ENCODE data around the gene ARID5B. TPM values are rescaled to one million over a fixed set of nuclear protein-coding genes. Genes with fewer than 3 reads are reported as not detected.

The ARID5B gene
- polyA plus RNA-seq, 1 of the 3 experiments (the other 2 are of a cell fraction) = 10.9 TPM

DNA sequence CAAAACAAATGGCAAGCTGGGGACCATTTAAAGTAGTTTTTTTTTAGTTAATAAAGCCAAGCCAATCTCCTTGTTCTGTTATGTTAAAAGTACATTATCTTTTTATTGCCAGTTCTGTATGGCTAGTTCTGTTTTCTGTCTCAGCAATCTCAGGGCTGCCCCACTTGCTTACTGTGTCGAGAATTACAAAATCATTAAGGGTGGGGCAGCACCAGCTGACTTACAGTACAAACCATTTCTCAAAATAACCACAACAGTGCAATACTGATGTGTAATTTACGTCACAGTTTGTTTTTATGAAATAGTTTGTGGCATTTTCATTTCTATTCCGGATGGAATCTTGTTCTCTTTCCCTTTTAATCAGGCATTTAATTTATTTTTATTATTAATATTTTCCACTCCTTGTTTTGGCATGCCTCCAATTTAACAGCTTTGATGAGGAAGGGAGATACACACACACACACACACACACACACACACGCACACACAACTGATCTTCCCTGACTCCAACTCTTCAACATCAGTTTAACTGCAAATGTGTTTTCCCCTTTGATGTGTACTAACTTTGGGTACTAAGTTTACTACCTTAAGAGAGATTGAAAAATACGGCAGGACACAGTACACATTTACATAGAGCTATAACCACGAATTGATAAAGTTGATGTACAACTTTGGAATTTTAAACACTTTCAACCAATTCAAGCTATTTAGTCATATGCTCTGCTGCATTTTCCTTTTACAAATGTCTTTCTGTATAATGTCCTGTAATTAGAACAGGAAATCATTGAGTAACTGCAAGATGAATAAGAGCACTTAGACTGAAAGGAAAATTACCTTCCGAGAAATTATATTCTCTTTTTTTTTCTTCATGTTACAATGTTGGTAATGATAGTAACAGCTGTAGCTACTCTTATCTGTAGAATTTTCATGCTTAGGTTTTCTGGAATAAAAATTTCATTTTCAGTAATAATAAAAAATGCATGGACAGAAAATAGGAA lies 91.5 kb downstream of the ARID5B start:
- H4K20me1 ChIP-seq (ENCODE audit: insufficient read depth) = no peaks in the 10 kb centered on the region
- ChIA-PET CTCF (interaction anchor here (0.6 to 2.2 kb wide), 3 partner anchors 9 to 65 kb away, joined by 3 to 9 read pairs (median 6); no protein-coding TSS in a partner anchor), POLR2A (no interaction called here)
- peak overlapping the region; percentile 72 to 91 for H3K27ac ChIP-seq (ENCODE audit: low read depth in 2 of 2, low read length in 1 of 2)
- peak; percentile 23 for DNase-seq
- 4% methylated on average over 7 of the region's 7 CpGs for WGBS (ENCODE audit: low lambda C conversion rate)
- peak overlapping the region; percentile 59 for H3K4me2 ChIP-seq
- H2AFZ ChIP-seq (ENCODE audit: low read depth) = 0 out of 2 replicates have a peak overlapping the region, but pooled peaks have one; percentile 5
- peak overlapping the region; percentile 19 to 50; a peak in 3 of 4 replicates for H3K4me3 ChIP-seq (ENCODE audit: low read depth in 2 of 2, low read length in 1 of 2)
- H3K27me3 ChIP-seq (ENCODE audit: insufficient read depth) = no peaks in the 10 kb centered on the region
- peaks cover 0 to 6% of the 10 kb centered on the region in 2 experiments for H3K36me3 ChIP-seq (replicated peaks in 1 of 2; ENCODE audit: control insufficient read depth in 1 of 2, insufficient read depth in 2 of 2, low read length in 1 of 2)
- peak overlapping the region; percentile 65 for H3K9ac ChIP-seq
- H3F3A ChIP-seq (replicated peaks; ENCODE audit: insufficient read depth) = peaks cover 28% of the 10 kb centered on the region
- no peaks in the 10 kb centered on the region for H3K9me2 ChIP-seq
- H3K79me2 ChIP-seq (ENCODE audit: insufficient read depth) = peaks cover 53% of the 10 kb centered on the region
- H3K9me3 ChIP-seq = no peaks in the 10 kb centered on the region
- H3K4me1 ChIP-seq (ENCODE audit: control insufficient read depth in 1 of 2, insufficient read depth in 2 of 2, low read depth in 1 of 2, low read length in 1 of 2) = peaks cover 17 to 25% of the 10 kb centered on the region in 2 experiments
- TF ChIP-seq TEAD4 (IDR thresholded peaks at IDR 0.05; ENCODE audit: borderline replicate concordance, insufficient read depth) (0 out of 2 replicates have a peak, but pooled peaks have one; percentile 24), MXI1 (IDR thresholded peaks at IDR 0.05; ENCODE audit: low read depth, low read length) (no peak), RXRA (IDR thresholded peaks at IDR 0.05; ENCODE audit: borderline replicate concordance, low read depth) (no peak), RAD21 (IDR thresholded peaks at IDR 0.05; ENCODE audit: low read length) (0 out of 2 replicates have a peak, but pooled peaks have one; percentile 10), RFX5 (IDR thresholded peaks at IDR 0.05; ENCODE audit: low read length) (no peak), NRF1 (IDR thresholded peaks at IDR 0.05; ENCODE audit: low read depth, low read length) (no peak), MEF2A (IDR thresholded peaks at IDR 0.05; ENCODE audit: borderline replicate concordance, low read depth) (no peak), ELF1 (IDR thresholded peaks at IDR 0.05) (no peak), JUND (IDR thresholded peaks at IDR 0.05) (no peak), TCF12 (IDR thresholded peaks at IDR 0.05) (peak; percentile 62), CHD2 (IDR thresholded peaks at IDR 0.05; ENCODE audit: low read length, partially characterized antibody) (no peak), POLR2AphosphoS5 (IDR thresholded peaks at IDR 0.05; ENCODE audit: low read depth, low read length) (no peak; the same call in 1 of the 2 replicates), FOSL2 (IDR thresholded peaks at IDR 0.05; ENCODE audit: borderline replicate concordance, low read depth) (no peak), FOXJ3 (CRISPR knock-in tag; IDR thresholded peaks at IDR 0.05) (no peak), GATA2 (CRISPR knock-in tag; IDR thresholded peaks at IDR 0.05) (peak; percentile 14; the same call in 1 of the 2 replicates), EZH2phosphoT487 (IDR thresholded peaks at IDR 0.05; ENCODE audit: borderline replicate concordance, low read depth) (no peak), GABPA (IDR thresholded peaks at IDR 0.05; ENCODE audit: low read depth) (no peak), EP300 (IDR thresholded peaks at IDR 0.05; ENCODE audit: borderline replicate concordance in 1 of 2, low read depth in 1 of 2, low read length in 1 of 2) (peak; percentile 43 to 48; a peak in 3 of 4 replicates)
- TF ChIP-seq, protein P1, sequence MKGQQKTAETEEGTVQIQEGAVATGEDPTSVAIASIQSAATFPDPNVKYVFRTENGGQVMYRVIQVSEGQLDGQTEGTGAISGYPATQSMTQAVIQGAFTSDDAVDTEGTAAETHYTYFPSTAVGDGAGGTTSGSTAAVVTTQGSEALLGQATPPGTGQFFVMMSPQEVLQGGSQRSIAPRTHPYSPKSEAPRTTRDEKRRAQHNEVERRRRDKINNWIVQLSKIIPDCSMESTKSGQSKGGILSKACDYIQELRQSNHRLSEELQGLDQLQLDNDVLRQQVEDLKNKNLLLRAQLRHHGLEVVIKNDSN (IDR thresholded peaks at IDR 0.05; ENCODE audit: borderline replicate concordance, low read depth) = no peak
- TF ChIP-seq, protein P2, sequence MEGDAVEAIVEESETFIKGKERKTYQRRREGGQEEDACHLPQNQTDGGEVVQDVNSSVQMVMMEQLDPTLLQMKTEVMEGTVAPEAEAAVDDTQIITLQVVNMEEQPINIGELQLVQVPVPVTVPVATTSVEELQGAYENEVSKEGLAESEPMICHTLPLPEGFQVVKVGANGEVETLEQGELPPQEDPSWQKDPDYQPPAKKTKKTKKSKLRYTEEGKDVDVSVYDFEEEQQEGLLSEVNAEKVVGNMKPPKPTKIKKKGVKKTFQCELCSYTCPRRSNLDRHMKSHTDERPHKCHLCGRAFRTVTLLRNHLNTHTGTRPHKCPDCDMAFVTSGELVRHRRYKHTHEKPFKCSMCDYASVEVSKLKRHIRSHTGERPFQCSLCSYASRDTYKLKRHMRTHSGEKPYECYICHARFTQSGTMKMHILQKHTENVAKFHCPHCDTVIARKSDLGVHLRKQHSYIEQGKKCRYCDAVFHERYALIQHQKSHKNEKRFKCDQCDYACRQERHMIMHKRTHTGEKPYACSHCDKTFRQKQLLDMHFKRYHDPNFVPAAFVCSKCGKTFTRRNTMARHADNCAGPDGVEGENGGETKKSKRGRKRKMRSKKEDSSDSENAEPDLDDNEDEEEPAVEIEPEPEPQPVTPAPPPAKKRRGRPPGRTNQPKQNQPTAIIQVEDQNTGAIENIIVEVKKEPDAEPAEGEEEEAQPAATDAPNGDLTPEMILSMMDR (IDR thresholded peaks at IDR 0.05) = no peak
- TF ChIP-seq, protein P3, sequence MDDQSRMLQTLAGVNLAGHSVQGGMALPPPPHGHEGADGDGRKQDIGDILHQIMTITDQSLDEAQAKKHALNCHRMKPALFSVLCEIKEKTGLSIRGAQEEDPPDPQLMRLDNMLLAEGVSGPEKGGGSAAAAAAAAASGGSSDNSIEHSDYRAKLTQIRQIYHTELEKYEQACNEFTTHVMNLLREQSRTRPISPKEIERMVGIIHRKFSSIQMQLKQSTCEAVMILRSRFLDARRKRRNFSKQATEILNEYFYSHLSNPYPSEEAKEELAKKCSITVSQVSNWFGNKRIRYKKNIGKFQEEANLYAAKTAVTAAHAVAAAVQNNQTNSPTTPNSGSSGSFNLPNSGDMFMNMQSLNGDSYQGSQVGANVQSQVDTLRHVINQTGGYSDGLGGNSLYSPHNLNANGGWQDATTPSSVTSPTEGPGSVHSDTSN (IDR thresholded peaks at IDR 0.05) = peak; percentile 21; the same call in 1 of the 2 replicates
- TF ChIP-seq, protein P4, sequence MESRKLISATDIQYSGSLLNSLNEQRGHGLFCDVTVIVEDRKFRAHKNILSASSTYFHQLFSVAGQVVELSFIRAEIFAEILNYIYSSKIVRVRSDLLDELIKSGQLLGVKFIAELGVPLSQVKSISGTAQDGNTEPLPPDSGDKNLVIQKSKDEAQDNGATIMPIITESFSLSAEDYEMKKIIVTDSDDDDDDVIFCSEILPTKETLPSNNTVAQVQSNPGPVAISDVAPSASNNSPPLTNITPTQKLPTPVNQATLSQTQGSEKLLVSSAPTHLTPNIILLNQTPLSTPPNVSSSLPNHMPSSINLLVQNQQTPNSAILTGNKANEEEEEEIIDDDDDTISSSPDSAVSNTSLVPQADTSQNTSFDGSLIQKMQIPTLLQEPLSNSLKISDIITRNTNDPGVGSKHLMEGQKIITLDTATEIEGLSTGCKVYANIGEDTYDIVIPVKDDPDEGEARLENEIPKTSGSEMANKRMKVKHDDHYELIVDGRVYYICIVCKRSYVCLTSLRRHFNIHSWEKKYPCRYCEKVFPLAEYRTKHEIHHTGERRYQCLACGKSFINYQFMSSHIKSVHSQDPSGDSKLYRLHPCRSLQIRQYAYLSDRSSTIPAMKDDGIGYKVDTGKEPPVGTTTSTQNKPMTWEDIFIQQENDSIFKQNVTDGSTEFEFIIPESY (IDR thresholded peaks at IDR 0.05; ENCODE audit: borderline replicate concordance, low read depth) = no peak
- TF ChIP-seq, protein P5, sequence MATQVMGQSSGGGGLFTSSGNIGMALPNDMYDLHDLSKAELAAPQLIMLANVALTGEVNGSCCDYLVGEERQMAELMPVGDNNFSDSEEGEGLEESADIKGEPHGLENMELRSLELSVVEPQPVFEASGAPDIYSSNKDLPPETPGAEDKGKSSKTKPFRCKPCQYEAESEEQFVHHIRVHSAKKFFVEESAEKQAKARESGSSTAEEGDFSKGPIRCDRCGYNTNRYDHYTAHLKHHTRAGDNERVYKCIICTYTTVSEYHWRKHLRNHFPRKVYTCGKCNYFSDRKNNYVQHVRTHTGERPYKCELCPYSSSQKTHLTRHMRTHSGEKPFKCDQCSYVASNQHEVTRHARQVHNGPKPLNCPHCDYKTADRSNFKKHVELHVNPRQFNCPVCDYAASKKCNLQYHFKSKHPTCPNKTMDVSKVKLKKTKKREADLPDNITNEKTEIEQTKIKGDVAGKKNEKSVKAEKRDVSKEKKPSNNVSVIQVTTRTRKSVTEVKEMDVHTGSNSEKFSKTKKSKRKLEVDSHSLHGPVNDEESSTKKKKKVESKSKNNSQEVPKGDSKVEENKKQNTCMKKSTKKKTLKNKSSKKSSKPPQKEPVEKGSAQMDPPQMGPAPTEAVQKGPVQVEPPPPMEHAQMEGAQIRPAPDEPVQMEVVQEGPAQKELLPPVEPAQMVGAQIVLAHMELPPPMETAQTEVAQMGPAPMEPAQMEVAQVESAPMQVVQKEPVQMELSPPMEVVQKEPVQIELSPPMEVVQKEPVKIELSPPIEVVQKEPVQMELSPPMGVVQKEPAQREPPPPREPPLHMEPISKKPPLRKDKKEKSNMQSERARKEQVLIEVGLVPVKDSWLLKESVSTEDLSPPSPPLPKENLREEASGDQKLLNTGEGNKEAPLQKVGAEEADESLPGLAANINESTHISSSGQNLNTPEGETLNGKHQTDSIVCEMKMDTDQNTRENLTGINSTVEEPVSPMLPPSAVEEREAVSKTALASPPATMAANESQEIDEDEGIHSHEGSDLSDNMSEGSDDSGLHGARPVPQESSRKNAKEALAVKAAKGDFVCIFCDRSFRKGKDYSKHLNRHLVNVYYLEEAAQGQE (IDR thresholded peaks at IDR 0.05; ENCODE audit: low read depth, low read length) = no peak
